ENCODE results near the gene TPCN1.
A peak's percentile ranks its signal among the peaks of the same experiment; 100 is the strongest.

The TPCN1 gene

DNA sequence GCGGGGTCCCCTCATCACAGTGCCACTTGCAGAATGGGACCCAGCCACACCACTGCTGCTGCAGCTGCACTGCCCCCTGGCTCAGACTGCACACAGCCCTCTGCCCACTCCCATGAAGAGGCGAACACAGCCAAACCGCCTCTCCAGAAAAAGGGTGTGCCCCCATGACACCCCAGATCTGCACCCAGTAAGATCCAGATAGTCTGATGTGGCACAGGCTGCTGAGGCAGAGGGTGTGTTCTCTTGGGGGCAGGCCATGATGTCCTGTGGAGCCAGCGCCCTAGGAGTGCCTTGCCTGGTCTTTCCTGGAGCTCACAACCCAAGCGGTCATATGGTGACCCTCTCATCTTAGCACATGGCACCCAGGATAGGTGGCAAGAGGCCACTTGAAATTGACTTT lies 69.2 kb downstream of the TPCN1 start:
- no peak for DNase-seq

DNA sequence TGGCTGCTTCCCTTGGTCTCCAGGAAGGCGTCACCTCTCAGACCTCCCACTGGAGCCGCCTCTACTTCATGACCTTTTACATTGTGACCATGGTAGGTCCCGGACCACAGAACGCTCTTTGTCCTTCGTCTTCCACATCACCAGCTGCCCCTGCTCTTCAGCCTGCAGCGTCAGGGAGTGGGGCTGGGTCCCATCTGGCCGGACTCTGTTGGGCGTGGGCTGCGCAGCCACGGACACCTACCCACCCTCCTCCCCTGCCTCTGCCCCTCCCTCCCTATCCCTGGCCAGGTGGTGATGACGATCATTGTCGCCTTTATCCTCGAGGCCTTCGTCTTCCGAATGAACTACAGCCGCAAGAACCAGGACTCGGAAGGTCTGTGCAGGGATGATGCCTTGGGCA lies 70.3 kb downstream of the TPCN1 start:
- no peak for DNase-seq

DNA sequence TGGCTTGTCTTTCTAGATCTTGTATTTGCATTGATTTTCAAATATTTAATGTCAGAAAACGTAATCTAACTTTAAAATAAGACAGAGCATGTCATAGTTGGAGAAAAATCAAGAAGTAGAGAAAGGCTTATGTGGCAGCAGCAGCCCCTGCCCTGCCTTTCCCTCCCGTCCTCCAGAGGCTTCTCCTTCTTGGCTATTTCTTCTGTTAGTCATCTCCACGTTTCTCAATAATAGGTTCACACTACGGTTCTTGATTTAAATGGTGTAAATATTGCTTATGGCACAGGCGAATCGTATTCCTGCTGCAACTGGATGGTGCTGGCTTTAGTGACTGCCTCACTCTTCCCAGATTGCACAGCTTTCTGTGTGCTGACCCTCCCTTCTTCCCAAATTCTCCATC lies 70.8 kb downstream of the TPCN1 start:
- DNase-seq, result no peak

DNA sequence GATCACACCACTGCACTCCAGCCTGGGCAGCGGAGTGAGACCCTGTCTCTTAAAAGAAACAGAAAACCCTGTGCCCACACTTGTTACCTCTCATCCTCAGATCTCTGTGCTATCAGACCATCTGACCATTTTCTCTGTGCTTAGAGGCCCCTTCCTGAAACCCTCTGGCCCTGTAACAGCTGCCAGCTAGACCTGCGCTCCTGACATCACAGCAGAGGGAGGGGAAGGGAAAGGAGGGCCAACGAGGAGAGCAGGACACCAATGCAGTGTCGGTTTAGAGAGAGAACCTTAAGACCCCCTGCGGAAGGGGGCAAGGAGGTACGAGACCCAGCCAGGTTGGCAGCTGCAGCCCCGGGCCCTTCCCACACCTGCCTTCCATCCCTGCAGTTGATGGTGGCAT lies 71.3 kb downstream of the TPCN1 start:
- no peak for DNase-seq

DNA sequence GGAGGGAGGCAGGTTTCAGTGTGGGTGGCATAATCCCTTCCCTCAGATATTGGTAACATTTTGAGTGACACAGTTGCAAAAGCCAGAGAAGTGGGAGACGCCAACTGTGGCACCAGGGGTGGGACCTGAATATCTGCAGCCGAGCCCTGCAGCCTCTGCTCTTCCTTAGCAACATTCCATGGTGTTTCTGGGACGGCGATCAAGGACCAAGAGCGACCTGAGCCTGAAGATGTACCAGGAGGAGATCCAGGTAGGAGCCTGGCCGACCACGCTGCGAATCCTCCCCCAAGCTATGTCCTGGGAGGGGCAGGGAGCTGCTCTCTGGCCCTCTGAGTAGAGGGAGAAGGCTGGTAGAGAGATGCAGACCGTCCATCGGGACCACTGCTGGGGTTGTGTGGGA lies 71.8 kb downstream of the TPCN1 start:
- no peak for DNase-seq

DNA sequence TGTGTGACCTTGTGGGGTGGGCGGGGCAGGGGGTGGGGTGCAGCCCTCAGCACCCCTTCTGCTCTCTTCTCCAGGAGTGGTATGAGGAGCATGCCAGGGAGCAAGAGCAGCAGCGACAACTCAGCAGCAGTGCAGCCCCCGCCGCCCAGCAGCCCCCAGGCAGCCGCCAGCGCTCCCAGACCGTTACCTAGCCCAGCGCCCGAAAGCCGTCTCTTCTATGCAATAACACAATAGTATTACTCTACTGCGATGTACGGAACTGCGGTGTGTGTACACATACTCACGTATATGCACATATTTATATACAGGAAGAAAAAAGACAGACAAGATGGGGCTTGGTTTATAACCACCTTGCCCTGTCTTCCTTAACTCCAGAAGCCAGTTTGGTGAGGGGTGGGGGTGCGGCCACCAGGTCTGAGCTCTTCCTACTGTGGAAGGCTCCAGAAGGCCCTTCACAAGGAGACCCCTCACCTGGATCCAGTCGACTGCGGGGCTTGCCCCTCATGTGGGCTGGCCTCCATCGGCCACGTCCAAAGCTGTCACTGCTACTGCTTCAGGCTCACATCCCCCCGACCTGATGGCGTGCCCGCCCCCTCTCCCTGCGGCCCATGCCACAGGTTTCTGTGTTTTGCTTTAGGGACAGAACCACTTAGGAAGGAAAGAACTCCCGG lies 74.8 kb downstream of the TPCN1 start:
- DNase-seq, result no peak

DNA sequence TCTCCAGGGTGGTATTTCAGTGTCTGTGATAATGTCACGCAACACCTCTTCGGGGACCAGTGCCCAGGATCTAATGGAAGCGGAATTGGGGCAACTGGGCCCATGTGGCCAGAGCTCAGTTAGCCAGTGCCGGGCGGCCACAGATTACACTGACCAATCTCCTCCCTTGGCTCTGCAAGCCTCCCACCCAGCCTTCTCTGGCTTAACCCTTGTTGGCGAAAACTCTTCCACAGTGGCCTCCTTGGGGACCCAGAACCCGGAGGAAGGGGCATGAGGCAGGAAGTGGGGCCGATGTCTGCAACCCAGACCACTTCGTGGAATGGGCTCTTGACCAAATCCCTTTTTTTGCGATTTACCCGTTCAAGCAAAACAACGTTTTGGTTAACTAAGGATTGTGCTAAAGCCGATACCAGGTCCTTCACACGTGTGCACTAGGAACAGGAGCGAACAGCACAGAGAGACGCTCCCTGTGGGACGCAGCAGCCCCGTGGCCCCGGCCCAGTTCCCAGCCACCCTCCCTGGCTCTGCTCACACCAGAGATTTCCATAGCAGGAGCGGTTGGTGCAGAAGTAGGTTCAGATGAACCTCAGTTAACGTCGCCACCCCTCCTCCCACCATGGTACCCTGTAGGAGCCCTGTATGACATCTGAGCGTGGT lies 75.4 kb downstream of the TPCN1 start:
- DNase-seq, result no peak

DNA sequence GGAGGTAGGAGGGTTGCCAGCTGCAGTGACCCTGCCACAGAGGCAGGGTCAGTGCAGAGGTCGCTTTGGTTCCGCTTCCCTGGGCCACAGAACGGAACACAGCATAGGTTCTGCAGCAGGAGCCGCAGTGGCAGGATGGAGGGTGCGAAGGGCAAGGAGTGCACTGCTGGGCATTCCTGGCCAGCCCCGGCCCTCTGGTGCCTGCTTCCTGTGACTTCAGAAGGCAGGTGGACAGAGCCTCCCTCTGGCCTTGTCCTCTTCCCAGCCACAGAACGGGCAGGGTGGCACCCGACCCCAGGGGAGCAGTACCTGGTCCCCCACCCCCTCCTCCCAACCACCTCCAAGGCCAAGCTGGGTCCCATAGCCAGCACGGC lies 75.9 kb downstream of the TPCN1 start:
- DNase-seq, result no peak

DNA sequence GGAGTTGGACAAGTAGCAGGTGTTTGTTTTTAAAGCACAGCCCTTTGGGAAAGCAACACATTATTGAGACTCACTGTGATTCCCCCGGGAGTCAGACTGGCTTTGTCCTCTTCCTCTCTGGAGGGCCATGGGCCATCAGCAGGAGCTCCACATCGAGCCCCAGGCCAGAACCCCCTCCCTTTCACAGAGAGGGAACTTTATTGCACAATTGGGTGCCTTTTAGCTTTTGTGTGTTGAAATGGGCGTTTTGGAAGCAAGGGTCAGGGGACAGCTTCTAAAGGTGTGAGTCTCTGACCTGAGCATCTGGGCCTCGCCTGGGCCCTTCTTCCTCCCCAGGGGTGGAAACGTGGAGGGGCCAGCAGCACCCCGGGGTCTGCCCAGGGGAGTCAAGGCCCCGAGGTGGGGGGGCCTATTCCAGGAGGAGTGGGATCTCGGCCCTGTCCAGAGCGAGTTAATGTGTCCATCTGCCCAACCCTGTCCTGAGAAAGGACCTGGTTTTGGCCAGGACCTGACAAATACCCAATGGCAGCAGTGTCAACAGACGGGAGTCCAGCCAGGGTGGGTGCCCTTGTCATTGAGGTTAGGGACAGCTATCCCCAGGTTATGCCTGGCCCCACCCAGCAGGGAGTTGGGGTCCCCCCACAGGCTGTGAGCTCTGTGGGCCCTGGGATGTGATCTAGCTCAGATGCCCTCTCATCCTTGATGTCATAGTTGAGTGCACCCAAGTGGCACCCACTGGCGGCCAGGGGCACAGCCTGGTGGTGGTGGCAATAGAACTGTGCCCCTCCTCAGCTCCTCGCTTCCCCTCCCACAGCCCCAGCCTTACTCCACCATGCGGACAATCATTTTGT lies 76.6 kb downstream of the TPCN1 start:
- no peak for DNase-seq

DNA sequence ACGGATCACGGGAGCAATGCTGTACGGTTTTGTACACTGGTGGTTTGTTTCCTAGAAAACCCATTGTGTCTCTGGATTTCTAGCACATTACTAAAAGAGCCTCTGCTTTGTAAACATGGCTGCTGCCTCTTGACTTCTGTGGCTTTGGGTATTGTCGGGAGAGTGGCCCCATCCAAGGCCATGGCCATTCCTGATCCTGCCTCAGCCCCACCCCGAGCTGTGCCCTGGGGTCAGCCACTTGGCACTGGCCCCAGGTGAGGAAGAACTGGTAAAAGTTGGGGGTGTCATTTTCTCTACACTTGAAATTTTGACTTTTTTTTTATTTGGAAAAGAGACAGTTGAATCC lies 77.2 kb downstream of the TPCN1 start:
- no peak for DNase-seq

DNA sequence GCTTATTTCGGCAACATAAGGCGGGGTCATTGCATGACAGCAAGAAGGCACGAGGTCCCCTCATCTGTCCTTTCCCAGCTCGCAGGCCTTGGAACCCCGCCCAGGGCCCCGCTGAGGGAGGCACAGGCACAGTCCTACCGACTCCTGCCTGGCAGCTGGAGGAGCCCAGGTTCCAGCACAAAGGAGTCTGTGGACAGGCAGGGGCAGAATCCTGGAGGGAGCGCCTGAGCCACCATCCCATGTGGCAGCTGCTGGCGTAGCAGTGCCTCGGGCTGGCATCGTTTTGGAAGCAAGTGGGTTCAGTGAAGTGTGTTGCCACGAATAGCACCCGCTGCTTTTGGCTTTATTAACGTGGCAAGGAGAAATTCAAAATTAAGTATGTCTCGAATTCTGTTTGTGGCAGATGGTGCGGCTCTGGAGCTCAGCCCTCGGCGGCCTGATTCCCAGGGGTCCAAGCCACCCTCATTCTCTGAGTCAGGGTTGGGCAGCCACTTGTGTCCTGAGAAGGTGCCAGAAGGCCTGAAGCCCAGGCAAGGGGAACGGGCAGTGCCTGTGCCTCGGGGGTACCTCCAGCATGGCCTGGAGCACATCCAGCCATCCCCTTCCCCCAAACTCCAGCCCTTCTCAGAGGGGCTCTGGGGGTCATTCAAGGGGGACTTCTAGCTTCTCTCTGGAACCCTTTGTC lies 77.7 kb downstream of the TPCN1 start:
- DNase-seq, result no peak

DNA sequence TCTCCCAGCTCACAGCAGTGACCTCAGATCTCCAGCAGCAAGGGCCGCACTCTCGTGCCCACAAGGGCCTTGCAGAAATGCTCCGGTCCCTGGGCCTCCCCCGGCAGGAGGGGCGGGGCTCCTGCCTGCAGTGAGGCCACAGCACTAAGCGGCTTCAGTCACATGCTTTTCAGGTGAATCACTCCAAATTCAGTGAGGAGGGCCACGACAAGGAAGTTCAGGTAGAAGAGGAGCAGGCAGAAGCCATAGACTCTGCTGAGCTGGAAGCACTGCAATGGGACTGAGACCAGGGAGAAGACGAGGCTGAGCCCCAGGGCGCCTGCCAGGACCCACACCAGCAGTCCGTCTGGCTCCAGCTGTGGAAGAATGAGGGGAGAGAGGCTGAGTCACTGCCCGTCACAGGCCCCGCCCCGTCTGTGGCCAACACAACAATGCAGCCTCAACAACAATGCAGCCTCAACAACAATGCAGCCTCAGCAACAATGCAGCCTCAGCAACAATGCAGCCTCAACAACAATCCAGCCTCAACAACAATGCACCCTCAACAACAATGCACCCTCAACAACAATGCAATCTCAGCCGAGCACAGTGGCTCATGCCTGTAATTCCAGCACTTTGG lies 78.5 kb downstream of the TPCN1 start:
- DNase-seq, result no peak

DNA sequence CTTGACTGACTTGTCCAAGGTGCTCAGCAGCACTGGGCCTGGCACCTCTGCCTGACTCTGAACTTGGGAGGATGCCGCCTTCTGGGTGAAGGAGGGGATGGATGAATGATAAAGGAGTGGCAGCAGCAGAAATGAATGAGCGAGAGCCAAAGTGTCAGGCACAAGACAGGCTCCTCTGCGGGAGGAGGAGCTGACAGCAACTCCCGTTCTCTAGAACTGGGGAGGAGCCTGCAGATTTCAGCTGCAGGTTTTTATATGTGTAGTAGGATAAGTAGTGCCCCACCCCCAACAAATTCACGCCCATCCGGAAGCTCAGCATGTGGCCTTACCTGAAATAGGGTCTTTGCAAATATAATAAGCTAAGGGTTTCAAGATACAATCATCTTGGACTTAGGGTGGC lies 80.5 kb downstream of the TPCN1 start:
- no peak for DNase-seq

DNA sequence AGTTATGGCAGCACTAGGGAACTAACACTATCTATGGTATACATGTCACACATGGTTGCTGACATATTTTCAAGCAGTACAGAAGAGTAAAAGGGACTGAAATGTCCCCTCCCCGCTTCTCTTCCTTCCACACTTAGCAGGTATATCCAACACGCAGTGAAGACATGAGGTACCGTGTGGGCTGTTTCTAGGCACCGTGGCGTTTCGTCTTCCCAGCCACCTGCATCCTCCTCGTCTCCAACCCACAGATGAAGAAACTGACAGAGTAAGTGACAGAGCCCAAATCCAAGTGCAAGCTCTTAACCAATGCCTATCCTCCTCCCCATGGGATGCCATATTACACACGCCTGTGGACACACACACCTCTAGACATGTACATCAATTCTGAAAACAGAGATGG lies 81.2 kb downstream of the TPCN1 start:
- no peak for DNase-seq

DNA sequence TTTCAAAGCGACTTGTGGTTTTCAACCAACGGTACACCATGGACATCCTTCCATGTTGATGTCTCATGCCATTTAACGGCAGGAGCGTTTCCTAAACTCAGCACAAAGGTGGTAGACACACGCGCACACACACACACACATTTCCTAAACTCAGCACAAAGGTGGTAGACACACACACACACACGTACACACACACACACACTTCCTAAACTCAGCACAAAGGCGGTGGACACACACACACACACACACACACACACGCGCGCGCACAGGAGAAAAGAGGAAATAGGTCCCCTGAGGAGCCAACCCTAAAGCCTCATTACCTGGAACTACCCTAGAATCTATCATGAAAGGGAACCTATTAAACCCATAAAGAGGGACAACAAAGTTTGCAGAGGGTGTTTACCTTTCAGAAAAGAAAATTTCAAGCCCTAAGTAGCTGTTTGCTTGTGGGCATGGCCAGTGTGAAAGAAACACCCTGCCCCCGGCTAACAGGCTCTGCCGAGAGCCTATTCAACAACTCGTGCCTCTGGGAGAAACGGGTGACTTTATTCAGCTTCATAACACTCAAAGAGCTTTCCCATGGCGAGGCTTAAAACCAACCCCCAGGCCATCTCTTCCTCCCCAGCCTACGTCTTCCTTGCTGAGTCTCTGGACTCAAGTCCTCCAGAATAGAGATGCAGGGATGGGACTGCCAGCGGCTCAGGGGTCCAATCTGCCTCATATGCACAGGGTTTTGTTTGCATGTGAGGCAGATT lies 81.8 kb downstream of the TPCN1 start:
- no peak for DNase-seq

DNA sequence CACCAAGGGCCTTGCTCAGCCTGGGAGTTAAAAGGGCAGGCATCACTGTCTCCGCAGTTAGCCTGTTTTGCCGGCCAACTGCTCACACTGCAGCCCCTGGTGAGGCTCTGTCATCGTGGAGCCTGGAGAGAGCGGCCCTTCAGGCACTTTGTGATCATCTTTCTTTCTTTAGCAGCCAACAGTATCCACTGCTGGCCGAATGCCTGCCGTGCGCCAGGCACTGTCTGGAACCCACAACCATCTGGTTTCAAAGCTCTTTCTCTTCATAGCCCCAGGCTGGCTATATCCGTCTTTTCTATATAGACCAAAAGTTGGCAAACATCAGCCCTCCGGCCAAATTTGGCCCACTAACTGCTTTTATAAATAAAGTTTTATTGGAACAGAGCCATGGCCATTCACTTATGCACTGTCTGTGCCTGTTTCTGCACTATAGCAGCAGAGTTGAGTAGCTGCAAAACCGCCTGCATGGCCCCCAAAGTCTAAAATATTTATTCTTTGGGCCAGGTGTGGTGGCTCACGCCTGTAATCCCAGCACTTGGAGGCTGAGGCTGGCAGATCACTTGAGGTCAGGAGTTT lies 84.1 kb downstream of the TPCN1 start:
- DNase-seq, result no peak

DNA sequence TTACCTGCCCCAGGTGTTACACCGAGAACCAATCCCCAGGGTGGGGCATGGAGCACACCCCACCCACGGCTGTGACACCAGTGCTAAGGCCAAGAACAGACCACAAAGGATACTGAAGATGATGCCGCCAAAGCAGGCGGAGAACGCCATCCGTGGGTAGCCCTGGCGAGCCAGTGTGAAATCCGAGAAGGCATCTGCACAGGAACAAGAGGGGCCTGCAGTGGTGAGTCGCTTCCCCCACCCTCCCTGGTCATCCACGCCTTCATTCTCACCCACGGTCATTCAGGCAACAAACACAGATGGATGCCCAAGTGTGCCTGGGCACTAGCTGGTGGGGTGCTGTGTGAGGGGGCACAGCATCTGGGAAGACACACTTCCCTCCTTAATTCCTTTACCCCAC lies 85.1 kb downstream of the TPCN1 start:
- no peak for DNase-seq

DNA sequence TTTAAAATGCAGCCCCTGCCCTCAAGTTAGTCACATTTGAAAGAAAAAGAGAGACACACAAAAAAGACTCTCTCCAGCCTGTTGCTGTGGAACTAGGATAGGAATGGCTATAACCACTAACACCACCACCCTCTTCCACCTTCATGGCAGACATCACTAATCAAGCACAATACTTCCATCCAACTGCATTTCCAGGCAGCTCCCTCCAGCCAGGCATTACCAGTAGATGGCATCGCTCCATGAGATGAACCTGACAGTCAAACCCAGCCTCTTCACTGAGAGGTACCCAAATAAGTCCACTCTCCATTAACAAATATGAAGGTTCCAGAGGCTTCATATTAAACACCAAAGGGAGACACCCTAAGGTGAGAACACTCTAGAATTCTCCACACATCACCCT lies 89.2 kb downstream of the TPCN1 start:
- DNase-seq, result peak; percentile 17

DNA sequence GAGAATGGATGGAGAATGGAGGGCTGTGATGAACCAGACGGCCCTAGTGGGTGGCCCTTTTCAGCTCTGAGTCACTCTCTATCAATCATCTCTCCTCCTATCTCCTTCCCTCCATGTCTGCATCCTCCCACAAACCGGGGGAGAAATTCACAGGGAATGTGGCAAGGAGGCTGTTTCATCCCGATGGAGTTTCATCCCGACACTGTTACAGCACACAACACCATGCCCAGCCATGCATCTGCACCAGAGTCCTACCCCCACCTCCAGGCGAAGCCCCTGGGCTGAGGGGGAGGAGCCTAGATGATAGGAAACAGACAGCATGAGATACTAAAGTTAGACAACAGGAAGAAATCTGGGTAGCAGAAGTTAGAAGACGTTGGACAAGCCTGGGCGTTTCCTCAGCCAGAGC lies 92.9 kb downstream of the TPCN1 start:
- no peak for DNase-seq

DNA sequence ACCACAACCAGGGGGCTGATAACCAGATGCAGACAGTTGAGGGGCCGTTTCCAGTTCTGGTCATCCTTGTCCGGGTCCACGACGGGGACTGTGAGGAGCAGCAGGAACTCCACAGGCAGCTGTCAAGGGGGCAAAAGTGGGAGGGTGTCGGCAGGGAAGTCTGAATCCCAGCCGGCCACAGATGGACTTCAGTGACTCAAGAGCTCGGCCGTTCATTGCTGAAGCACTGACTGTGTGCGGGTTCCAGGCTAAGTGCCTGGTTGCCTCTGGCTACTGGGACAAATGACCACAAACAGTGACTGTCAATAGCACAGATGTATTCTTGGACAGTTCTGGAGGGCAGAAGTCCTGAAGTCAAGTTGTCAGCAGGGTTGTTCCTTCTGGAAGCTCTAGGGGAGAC lies 94.1 kb downstream of the TPCN1 start:
- DNase-seq, result no peak

DNA sequence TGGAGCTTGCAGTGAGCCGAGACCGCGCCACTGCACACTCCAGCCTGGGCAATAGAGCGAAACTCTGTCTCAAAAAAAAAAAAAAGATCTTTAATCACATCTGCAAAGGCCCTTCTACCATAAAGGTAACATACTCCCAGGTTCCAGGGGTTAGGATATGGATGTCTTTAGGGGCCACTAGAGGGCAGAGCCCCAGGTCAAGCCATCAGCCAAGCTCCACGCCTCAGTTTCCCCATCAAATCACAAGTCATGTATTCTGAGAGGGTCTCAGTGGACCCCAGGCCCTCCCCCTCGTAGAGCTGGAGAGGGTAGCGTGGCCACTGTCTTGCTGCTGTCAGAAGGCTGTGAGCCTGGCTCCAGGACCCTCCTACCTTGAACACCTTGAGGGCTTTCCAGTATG lies 94.9 kb downstream of the TPCN1 start:
- DNase-seq, result no peak

DNA sequence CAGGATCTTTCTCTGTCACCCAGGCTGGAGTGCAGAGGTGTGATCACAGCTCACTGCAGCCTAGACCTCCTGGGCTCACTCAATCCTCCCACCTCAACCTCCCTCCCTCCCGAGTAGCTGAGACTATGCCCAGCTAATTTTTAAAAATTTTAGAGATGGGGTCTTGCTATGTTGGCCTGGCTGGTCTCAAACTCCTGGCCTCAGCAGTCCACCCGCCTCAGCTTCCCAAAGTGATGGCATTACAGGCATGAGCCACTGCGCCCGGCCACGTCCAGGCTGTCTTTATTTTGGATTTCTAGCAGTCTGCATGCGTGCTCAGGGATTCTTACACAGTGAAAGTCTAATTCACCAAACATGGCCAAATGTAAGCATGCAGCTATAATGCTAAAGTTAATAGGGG lies 95.9 kb downstream of the TPCN1 start:
- no peak for DNase-seq

Data from activated CD4-positive, alpha-beta T cell treated with anti-CD3 and anti-CD28 coated beads, Interleukin-2, Interleukin-6, amounts not matched to agents 100 ng/mL and 50 ng/mL, durations not matched to agents 16 hours and 8 hours (primary cell).